ENCODE measurements around the gene RHBDL1.

The RHBDL1 gene

GRCh38 chr16:672851-673250 is 2.6 kb upstream of the RHBDL1 start:
- no peak for TF ChIP-seq POLR2A (IDR thresholded peaks at IDR 0.05; ENCODE audit: extremely low read depth, insufficient read length)
- TF ChIP-seq, protein P1, sequence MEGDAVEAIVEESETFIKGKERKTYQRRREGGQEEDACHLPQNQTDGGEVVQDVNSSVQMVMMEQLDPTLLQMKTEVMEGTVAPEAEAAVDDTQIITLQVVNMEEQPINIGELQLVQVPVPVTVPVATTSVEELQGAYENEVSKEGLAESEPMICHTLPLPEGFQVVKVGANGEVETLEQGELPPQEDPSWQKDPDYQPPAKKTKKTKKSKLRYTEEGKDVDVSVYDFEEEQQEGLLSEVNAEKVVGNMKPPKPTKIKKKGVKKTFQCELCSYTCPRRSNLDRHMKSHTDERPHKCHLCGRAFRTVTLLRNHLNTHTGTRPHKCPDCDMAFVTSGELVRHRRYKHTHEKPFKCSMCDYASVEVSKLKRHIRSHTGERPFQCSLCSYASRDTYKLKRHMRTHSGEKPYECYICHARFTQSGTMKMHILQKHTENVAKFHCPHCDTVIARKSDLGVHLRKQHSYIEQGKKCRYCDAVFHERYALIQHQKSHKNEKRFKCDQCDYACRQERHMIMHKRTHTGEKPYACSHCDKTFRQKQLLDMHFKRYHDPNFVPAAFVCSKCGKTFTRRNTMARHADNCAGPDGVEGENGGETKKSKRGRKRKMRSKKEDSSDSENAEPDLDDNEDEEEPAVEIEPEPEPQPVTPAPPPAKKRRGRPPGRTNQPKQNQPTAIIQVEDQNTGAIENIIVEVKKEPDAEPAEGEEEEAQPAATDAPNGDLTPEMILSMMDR (IDR thresholded peaks at IDR 0.05; ENCODE audit: low read depth, low read length): no peak
- H3K4me3 ChIP-seq (ENCODE audit: low read depth, low read length): no peak overlapping the region
- DNase-seq (ENCODE audit: low read depth): no peak

DNA sequence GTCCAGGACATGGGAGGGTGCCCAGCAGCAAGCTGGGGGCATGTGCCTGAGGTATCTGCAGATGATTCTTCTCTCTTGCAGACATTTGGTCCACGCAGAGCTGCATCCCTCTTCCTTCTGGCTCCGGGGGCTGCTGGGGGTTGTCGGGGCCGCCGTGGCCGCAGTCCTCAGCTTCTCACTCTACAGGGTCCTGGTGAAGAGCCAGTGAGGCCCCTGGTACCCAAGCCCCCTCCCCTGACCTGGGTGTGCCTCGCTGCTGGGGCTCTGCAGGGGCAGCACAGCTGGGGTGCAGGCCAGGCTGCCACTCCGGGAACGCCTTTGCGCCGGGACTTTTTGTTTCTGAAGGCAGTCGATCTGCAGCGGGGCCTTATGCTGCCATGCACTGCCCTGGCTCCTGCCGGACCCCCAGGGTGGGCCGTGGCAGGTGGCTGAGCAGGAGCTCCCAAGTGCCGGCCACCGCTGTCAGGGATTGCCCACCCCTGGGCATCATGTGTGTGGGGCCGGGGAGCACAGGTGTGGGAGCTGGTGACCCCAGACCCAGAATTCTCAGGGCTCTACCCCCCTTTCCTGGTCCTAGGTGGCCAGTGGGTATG is 2.0 kb upstream of the RHBDL1 start:
- H3K4me3 ChIP-seq (ENCODE audit: low read depth, low read length): no peak overlapping the region
- DNase-seq (ENCODE audit: low read depth): no peak
- TF ChIP-seq, protein P1 (IDR thresholded peaks at IDR 0.05; ENCODE audit: low read depth, low read length): no peak
- TF ChIP-seq MYC (IDR thresholded peaks at IDR 0.05; ENCODE audit: low read depth, low read length) (no peak), MAX (IDR thresholded peaks at IDR 0.05; ENCODE audit: low read depth, low read length) (no peak), POLR2A (IDR thresholded peaks at IDR 0.05; ENCODE audit: extremely low read depth, insufficient read length) (no peak)

DNA sequence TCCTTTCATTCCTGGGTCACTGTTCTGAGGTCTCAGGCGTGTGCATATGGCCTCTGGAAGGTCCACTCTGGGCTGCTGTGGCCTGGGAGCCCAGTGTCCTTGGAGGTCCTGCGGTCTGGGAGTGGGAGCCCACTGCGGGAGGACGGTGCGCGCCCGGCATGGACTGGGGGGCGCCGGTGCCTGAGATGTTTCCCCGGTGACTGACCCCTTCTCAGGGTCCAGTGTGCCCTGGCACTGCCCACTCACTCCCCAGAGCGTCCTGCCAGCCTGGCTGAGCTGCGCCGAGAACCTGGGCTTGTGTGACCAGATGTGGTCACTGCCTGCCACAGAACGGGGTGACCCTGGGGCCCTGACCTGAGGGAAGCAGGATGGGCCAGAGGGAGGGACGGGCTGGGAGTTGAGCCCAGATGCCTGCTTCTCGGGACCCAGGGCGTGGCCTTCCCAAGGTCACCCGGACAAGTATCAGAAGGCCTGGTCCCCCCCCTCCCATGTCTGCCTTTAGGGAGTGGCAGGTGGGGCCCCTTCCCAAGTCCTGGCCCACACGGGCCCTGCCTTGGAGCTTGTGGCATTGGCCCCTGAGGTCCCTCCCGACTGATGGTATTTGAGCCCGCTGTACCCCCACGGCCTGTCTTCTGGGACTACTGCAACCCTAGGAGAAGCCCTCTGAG is 1.1 kb upstream of the RHBDL1 start:
- H3K4me3 ChIP-seq (ENCODE audit: low read depth, low read length): no peak overlapping the region
- DNase-seq (ENCODE audit: low read depth): no peak
- no peak for TF ChIP-seq MYC (IDR thresholded peaks at IDR 0.05; ENCODE audit: low read depth, low read length)
- no peak for TF ChIP-seq POLR2A (IDR thresholded peaks at IDR 0.05; ENCODE audit: extremely low read depth, insufficient read length)
- TF ChIP-seq MAX (IDR thresholded peaks at IDR 0.05; ENCODE audit: low read depth, low read length): no peak
- TF ChIP-seq, protein P1 (IDR thresholded peaks at IDR 0.05; ENCODE audit: low read depth, low read length): no peak

DNA sequence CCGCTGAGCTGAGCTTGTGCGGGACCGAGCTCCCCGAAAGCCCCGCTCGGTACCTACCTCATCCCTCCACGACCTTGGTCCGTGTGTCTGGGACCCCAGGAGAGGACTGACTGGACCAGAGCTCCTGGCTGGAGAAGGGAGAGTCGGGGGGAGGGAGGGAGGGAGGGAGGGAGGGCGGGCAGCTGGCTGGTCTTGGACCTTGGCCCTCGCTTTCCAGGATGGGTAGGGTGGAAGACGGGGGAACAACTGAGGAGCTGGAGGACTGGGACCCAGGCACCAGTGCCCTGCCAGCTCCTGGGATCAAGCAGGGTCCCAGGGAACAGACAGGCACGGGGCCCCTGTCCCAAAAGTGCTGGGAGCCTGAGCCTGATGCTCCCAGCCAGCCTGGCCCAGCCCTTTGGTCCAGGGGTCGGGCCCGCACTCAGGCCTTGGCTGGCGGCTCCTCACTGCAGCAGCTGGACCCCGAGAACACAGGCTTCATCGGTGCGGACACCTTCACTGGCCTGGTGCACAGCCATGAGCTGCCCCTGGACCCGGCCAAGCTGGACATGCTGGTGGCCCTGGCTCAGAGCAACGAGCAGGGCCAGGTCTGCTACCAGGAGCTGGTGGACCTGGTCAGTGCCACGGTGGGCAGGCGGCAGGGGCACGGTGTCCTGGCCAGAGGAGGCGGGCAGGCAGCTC is 553 bp downstream of the RHBDL1 start:
- no peak overlapping the region for H3K4me3 ChIP-seq (ENCODE audit: low read depth, low read length)
- TF ChIP-seq POLR2A (IDR thresholded peaks at IDR 0.05; ENCODE audit: extremely low read depth, insufficient read length) (no peak), MAX (IDR thresholded peaks at IDR 0.05; ENCODE audit: low read depth, low read length) (no peak), MYC (IDR thresholded peaks at IDR 0.05; ENCODE audit: low read depth, low read length) (no peak)
- TF ChIP-seq, protein P1 (IDR thresholded peaks at IDR 0.05; ENCODE audit: low read depth, low read length): no peak
- DNase-seq (ENCODE audit: low read depth): no peak

- no peak for DNase-seq (ENCODE audit: low read depth)
- no peak for TF ChIP-seq MYC (IDR thresholded peaks at IDR 0.05; ENCODE audit: low read depth, low read length)
- TF ChIP-seq, protein P1 (IDR thresholded peaks at IDR 0.05; ENCODE audit: low read depth, low read length): no peak
- no peak for TF ChIP-seq POLR2A (IDR thresholded peaks at IDR 0.05; ENCODE audit: extremely low read depth, insufficient read length)
- no peak for TF ChIP-seq MAX (IDR thresholded peaks at IDR 0.05; ENCODE audit: low read depth, low read length)
- H3K4me3 ChIP-seq (ENCODE audit: low read depth, low read length): no peak overlapping the region
These were observed 1.1 kb downstream of the RHBDL1 start for GRCh38 chr16:676565-676902.
